Activated naive CD4-positive, alpha-beta T cell treated with Interleukin-2 at 50 U/mL for 16 hours (primary cell): ENCODE data around the gene TMEM17.
A peak's percentile ranks its signal among the peaks of the same experiment; 100 is the strongest.

Source experiments
- DNase-seq: peaks from one replicate; pipeline ENCODE4 v3.0.0-alpha.2; 2020

The TMEM17 gene

GRCh38 chr2:62471404-62471803 lies 34.6 kb downstream of the TMEM17 start:
- DNase-seq, result no peak

- DNase-seq, result no peak
Observed at GRCh38 chr2:62469548-62469947, 36.4 kb downstream of the TMEM17 start.

- DNase-seq, result no peak
Observed at GRCh38 chr2:62469114-62469513, 36.9 kb downstream of the TMEM17 start.

DNA sequence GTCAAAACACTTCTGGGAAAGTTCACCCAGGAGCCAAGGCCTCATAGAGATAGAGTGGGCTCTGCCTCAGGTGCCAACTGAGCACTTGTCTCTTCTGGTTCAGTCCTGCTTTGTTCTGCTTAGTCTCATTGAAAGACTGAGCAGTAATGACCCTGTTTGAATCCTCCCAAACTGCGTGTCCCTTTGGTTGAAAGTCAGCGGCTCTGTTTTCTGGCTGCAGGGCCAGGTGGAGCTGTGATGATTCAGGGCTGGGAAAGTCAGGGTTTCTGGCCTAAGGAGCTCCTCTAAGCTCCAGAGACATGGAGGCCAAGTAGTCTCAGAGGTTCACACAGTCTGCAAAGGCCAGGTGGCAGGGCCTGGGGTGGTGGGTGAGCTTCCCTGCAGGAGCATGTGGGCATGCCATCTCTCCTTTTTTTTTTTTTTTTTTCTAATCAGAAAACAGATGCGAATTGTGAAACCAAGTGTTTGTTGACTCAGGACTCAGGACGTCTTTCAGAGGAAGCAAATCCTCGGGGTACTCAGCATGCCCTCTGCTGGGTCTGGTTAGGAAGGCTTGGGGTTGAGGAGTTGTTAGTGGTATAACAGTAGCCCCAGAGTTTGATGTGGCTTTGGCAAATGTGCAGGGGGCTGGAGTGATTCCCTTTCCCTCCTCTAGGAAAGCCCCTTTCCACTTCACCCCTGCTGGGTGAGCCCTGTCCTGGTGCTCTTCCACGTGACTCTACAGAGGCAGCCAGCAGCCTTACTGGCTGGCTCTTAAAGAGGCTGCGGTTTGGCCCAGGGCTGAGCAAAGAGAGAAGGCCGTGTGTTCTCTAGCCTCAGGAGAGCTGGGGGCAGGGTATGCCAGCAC lies 38.3 kb downstream of the TMEM17 start:
- DNase-seq, result no peak

GRCh38 chr2:62467100-62467474 lies 38.9 kb downstream of the TMEM17 start:
- DNase-seq, result no peak

DNA sequence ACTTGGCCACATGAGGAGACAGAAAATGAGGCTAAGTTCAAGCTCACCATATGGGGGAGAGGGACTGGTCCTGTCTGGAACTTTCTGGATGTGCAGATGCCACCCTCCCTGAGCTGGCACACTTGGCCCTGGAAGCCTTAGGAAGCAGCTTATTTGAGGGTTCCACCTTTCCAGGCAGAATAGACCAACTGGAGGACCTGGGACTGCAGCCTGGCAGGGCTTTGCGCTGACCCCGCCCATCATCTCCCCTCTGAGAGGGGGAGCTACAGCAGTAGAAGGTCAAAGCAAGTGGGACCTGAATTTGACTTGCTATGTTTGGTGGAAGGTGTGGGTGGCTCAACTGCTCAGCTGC lies 39.5 kb downstream of the TMEM17 start:
- no peak for DNase-seq

- no peak for DNase-seq
Observed at GRCh38 chr2:62465741-62466502, 40.1 kb downstream of the TMEM17 start.

DNA sequence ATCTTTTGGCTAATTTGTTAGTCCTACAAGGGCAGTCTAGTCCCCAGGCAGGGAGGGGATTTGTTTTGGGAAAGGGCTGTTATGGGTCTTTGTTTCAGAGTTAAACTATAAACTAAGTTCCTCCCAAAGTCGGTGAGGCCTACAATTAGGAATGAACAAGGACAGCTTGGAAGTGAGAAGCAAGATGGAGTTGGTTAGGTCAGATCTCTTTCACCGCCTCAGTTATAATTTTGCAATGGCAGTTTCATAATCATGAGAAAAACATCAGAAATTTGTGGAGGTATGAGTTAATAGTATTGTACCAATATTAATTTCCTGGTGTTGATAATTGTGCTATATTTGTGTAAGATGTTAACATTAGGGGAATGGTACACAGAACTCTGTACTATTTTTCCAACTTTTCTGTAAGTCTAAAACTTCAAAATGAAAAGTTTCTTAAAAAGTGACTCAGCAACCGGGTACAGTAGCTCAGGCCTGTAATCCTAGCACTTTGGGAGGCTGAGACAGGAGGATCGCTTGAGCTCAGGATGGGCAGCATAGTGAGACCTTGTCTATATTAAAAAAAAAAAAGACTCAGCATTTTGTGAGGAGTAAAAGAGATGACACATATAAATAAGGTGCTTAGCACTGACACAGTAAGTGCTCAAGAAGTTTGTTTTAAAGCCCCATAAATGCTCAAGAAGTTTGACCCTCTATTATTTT lies 40.8 kb downstream of the TMEM17 start:
- DNase-seq, result no peak

DNA sequence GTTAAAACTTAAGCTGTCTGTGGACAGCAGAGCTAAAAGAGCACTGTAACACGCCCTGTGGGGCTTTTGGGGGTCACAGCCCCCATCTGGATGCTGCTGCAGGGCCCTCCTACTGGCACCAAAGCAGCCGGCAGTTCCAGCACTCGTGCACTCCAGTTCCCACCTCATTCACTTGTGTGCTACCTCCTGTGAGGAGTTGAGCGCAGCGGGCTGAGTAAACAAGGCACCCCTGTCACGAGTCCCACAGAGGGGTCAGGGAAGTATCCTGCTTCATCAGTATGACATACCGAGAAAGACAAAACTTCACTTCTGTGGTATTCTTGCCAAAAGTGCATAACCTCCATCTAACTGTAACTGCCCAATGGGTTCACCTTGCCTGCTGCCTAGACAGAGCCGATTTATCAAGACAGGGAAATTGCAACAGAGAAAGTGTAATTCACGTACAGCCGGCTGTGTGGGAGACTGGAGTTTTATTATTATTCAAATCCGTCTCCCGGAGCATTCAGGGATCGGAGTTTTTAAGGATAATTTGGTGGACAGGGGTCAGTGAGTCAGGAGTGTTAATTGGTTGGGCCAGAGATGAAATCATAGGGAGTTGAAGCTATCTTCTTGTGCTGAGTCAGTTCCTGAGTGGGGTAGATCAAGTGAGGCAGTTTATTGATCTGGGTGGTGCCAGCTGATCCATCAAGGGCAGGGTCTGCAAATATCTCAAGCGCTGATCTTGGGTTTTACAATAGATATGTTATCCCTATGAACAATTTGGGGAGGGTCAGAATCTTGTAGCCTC lies 41.6 kb downstream of the TMEM17 start:
- DNase-seq, result no peak

GRCh38 chr2:62462211-62462610 lies 43.8 kb downstream of the TMEM17 start:
- no peak for DNase-seq

DNA sequence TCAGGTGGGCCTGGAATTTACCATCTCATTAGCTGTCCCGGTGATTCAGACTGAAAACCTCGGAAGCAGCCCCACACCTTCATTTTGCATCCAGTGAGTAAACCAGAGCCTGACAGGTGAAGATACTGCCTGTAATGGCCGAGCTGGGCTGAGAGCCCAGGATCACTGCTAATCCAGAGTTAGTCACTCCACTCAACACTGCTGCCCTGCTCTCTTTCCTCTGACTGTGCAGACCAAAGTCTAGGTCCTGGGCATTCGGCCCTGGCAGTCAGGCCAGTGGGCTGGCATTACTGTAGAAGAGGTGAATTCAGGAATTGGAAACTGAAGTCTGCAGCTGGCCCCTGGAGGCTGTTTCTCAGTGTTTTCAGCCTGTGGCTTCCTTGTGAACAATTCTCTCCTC lies 44.3 kb downstream of the TMEM17 start:
- no peak for DNase-seq

GRCh38 chr2:62461017-62461553 lies 44.9 kb downstream of the TMEM17 start:
- no peak for DNase-seq

DNA sequence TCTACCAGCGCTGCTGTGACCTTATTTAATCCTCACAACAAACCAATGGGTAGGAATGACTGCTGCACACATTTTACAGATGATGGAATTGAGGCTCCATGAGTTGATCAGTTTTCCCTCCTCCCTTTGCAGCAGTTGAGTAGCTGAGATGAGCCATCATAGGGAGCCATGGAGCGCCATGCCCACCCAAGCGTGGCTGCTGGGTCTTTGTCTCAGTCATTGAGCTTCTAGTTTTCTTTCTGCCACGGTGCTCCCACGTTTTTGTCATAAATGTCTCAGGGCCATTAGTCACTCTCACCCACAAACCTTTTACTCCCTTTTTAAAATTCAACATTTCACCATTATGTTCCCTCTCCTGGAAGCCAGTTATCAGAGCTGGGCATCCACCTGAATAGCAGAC lies 45.8 kb downstream of the TMEM17 start:
- no peak for DNase-seq

- DNase-seq, result no peak
Observed at GRCh38 chr2:62459672-62460071, 46.3 kb downstream of the TMEM17 start.

- no peak for DNase-seq
Observed at GRCh38 chr2:62459106-62459505, 46.9 kb downstream of the TMEM17 start.

DNA sequence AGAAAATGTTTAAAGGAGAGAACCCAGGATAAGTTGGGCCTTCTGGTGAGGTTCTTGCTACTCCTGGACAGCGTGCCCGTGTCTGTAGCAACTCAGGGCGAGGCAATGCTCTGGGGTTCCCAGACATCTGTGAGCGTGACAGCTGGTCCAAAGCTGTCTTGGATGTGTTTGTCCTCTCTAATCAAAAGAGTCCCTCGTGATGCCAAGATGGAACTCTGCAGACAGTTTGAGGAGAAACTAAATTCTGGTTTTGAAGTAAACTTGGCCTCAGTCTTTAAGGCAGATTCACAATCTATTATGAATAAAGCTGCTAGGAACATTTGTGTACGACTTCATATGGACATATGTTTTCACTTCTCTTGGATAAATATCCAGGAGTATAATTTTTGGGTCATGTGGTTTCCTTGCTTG lies 47.3 kb downstream of the TMEM17 start:
- no peak for DNase-seq

GRCh38 chr2:62458206-62458641 lies 47.8 kb downstream of the TMEM17 start:
- no peak for DNase-seq

GRCh38 chr2:62457556-62457955 lies 48.4 kb downstream of the TMEM17 start:
- DNase-seq, result no peak

GRCh38 chr2:62456721-62457539 lies 49.1 kb downstream of the TMEM17 start:
- peak; percentile 69 for DNase-seq

DNA sequence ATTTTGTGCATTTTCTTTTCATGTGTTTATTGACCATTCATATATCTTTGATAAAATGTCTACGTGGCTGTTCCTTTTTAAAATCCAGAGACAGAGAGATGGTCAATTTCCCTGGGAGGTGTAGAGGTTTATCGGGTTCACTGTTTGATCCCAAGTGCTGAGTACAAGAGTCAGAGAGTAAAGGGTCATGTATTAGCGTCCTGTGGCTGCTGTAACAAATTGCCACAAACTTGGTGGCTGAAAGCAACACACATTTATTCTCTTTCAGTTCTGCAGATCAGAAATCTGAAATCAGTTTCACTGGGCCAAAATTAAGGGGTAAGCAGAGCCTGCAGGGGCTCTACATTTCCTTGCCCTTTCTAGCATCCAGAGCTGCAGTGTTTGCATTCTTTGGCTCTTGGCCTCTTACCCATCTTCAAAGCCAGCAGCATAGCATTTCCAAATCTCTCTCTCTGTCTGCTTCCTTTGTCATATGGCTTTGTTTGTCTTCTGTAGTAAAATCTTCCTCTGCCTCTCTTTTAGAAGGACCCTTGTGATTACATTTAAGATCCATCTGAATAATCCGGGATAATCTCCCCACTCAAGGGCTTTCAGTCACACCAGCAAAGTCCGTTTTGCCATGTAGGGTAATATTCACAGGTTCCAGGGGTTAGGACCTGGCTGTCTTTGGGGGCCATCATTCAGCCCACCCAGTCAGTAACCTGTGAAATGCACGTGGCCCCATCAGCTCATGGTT lies 49.9 kb downstream of the TMEM17 start:
- no peak for DNase-seq

- DNase-seq, result no peak
Observed at GRCh38 chr2:62453955-62454354, 52.0 kb downstream of the TMEM17 start.
